Measurements from ENCODE around the gene LLGL2.
A peak's percentile ranks its signal among the peaks of the same experiment; 100 is the strongest.
"Not testable (repeated sequence)": the region's sequence is repeated elsewhere in the genome, so short reads cannot be mapped to it uniquely, and the experiment has no call there.

LLGL2 gene

GRCh38 chr17:75584849-75585175, 59.3 kb downstream of the LLGL2 start:
- no peaks in the 10 kb centered on the region for H3K9me3 ChIP-seq (replicated peaks; ENCODE audit: low read length)
- H3K9ac ChIP-seq (ENCODE audit: low read depth, low read length): no peak overlapping the region
- no peaks in the 10 kb centered on the region for H3K4me1 ChIP-seq (ENCODE audit: control insufficient read depth, insufficient read depth, low read length)
- no peak overlapping the region for H3K4me3 ChIP-seq (ENCODE audit: low read length)
- no peak overlapping the region for H3K4me2 ChIP-seq (ENCODE audit: low read length)
- H3K36me3 ChIP-seq (ENCODE audit: insufficient read depth, low read length): no peaks in the 10 kb centered on the region
- H3K27me3 ChIP-seq (ENCODE audit: control insufficient read depth, insufficient read depth, low read length): peaks cover 25% of the 10 kb centered on the region

DNA sequence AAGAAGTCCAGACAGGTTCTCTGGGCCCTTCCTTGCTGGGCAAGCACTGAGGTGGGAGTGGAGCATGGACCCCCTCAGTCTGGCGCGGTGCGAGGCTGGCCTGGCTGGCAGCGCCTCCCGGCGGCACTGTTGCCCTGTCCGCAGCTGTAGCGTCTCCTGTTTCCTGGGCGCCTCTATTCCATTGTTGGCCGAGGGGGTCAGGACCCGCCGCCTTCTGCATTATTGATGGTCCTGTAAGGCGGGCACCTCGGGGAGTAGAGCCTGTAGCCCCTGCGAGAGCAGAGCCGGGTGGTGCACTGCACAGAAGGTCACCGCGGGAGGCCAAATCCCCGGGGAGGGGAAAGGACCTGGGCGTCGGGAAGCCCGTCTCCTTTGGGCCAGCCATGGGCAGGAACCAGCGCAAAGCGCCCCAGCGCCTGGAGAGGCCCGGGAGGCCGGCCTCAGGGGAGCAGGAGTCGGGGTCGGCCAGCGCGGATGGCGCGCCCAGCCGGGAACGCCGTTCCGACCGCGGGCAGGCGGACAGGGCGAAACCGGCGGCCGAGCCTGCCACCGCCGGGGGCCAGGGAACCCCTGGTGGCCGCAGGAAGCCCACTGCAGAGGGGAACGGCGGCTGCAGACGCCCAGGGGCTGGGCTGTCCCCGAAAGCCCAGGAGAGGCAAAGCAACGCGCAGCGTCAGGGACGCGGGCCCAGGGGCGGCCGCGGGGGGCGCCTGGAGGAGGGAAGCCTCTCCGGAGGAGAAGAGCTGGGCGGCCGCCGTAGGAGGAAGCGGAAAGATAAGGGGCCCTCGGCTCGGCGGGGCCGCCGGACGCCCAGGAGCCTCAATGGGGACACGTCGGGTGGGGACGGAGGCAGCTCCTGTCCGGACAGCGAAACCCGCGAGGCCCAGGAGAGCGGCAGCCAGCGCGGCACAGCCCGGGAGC, 62.4 kb downstream of the LLGL2 start, which contains the start of gene MYO15B:
TSS of gene MYO15B (plus strand) at position 126 of the 921 bp plus-strand sequence. CDS start at position 384, 258 bp downstream.
- Histone ChIP-seq H3K9me3 (replicated peaks; ENCODE audit: low read length) (no peaks in the 10 kb centered on the region), H3K4me3 (ENCODE audit: low read length) (peak within 1 kb of the TSS; percentile 61), H3K9ac (ENCODE audit: low read depth, low read length) (peak within 1 kb of the TSS; percentile 68), H3K36me3 (ENCODE audit: insufficient read depth, low read length) (no peaks in the 10 kb centered on the region), H3K4me1 (ENCODE audit: control insufficient read depth, insufficient read depth, low read length) (no peaks in the 10 kb centered on the region), H3K27me3 (ENCODE audit: control insufficient read depth, insufficient read depth, low read length) (peaks cover 25% of the 10 kb centered on the region), H3K4me2 (ENCODE audit: low read length) (peak within 1 kb of the TSS; percentile 71)

DNA sequence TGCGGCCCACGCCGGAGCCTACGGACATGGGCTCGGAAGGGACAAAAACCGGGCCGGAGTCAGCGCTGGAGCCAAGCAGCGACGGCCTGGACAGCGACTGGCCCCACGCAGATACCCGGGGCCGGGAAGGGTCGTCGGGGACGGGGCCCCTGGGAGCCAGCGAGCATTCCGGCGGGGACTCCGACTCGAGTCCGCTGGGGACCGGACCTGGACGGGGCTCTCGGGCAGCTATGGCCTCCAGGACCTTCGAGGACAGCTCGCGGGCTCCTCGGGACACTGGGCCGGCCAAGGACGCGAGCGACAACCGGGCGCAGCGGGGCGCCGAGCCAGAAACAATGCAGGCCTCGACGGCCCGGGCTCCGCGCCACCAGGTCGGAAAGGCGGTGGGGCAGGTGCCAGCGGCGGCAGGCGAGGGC, 63.1 kb downstream of the LLGL2 start:
- peak overlapping the region; percentile 61 for H3K4me3 ChIP-seq (ENCODE audit: low read length)

GRCh38 chr17:75589012-75589918, 63.8 kb downstream of the LLGL2 start:
- peak overlapping the region; percentile 68 for H3K9ac ChIP-seq (ENCODE audit: low read depth, low read length)
- H3K27me3 ChIP-seq (ENCODE audit: control insufficient read depth, insufficient read depth, low read length): peaks cover 25% of the 10 kb centered on the region

More for the DNA sequence above, 63.1 kb downstream of the LLGL2 start:
- Histone ChIP-seq H3K27me3 (ENCODE audit: control insufficient read depth, insufficient read depth, low read length) (peaks cover 25% of the 10 kb centered on the region), H3K9me3 (replicated peaks; ENCODE audit: low read length) (no peaks in the 10 kb centered on the region), H3K4me1 (ENCODE audit: control insufficient read depth, insufficient read depth, low read length) (no peaks in the 10 kb centered on the region), H3K4me2 (ENCODE audit: low read length) (peak overlapping the region; percentile 71), H3K36me3 (ENCODE audit: insufficient read depth, low read length) (no peaks in the 10 kb centered on the region), H3K9ac (ENCODE audit: low read depth, low read length) (peak overlapping the region; percentile 68)

DNA sequence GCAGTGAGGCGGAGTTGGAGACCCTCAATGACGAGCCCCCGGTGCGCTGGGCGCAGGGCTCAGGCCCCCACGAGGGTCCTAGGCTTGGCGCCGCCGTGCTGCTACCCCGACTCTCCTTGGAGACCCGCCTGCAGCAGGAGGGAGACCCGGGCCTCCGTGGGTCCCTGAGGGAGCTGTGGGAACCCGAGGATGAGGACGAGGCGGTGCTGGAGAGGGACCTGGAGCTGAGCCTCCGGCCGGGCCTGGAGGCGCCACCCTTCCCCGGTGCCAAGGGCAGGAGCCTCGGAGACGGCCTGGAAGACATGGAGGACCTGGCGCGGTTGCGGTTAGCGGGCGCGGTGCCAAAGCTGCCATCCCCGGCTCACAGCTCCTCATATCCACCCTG, 64.4 kb downstream of the LLGL2 start:
- Histone ChIP-seq H3K9ac (ENCODE audit: low read depth, low read length) (no peak overlapping the region), H3K4me1 (ENCODE audit: control insufficient read depth, insufficient read depth, low read length) (no peaks in the 10 kb centered on the region), H3K9me3 (replicated peaks; ENCODE audit: low read length) (no peaks in the 10 kb centered on the region), H3K27me3 (ENCODE audit: control insufficient read depth, insufficient read depth, low read length) (peaks cover 32% of the 10 kb centered on the region), H3K4me2 (ENCODE audit: low read length) (peak overlapping the region; percentile 76), H3K4me3 (ENCODE audit: low read length) (peak overlapping the region; percentile 68), H3K36me3 (ENCODE audit: insufficient read depth, low read length) (no peaks in the 10 kb centered on the region)

More at GRCh38 chr17:75589012-75589918, 63.8 kb downstream of the LLGL2 start:
- H3K4me2 ChIP-seq (ENCODE audit: low read length): peak overlapping the region; percentile 76
- no peaks in the 10 kb centered on the region for H3K9me3 ChIP-seq (replicated peaks; ENCODE audit: low read length)
- no peaks in the 10 kb centered on the region for H3K4me1 ChIP-seq (ENCODE audit: control insufficient read depth, insufficient read depth, low read length)
- peak overlapping the region; percentile 68 for H3K4me3 ChIP-seq (ENCODE audit: low read length)
- H3K36me3 ChIP-seq (ENCODE audit: insufficient read depth, low read length): no peaks in the 10 kb centered on the region

GRCh38 chr17:75590314-75590761, 64.8 kb downstream of the LLGL2 start:
- Histone ChIP-seq H3K9ac (ENCODE audit: low read depth, low read length) (no peak overlapping the region), H3K4me3 (ENCODE audit: low read length) (no peak overlapping the region), H3K4me2 (ENCODE audit: low read length) (no peak overlapping the region), H3K36me3 (ENCODE audit: insufficient read depth, low read length) (no peaks in the 10 kb centered on the region), H3K27me3 (ENCODE audit: control insufficient read depth, insufficient read depth, low read length) (peaks cover 36% of the 10 kb centered on the region), H3K9me3 (replicated peaks; ENCODE audit: low read length) (no peaks in the 10 kb centered on the region), H3K4me1 (ENCODE audit: control insufficient read depth, insufficient read depth, low read length) (no peaks in the 10 kb centered on the region)

DNA sequence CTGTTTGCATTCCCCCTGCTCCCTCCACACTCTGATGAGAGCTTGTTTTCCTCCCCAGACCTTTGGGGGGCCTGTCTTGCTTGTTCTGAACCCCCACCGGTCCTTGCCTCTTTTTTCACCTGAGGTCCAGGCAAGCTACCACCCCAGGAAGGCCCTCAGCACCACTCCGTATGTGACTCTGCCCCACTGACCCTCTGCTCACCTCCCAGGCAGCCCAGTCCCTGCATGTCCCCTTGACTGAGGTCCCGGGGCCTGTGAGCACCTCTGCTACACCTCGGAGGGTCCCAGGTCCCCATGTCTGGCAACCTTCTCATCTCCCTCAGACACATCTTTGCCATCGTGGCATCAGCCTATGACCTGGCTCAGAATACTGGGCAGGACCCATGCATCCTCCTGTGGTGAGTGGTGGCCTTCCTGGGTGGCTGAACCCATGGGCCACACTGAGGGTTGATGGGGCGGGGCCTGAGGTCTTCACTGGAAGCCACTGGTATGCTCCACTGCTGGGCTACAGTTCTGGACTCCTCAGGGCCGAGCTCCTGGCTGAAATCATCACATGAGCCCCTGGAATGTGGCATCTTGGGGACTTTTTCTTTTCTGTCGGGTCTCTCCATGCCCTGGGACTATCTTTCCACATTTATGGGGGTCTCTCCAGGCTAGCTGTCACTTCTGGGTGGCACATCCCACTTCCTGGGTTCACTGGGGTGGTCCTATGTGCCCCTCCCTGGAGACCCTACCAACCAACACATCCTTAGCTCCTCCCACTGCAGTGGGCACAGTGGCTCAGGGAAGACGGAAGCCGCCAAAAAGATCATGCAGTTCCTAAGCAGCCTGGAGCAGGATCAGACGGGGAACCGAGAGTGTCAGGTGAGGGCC, 65.6 kb downstream of the LLGL2 start:
- H3K9ac ChIP-seq (ENCODE audit: low read depth, low read length): no peak overlapping the region
- H3K4me2 ChIP-seq (ENCODE audit: low read length): no peak overlapping the region
- H3K4me1 ChIP-seq (ENCODE audit: control insufficient read depth, insufficient read depth, low read length): no peaks in the 10 kb centered on the region
- peaks cover 37% of the 10 kb centered on the region for H3K27me3 ChIP-seq (ENCODE audit: control insufficient read depth, insufficient read depth, low read length)
- H3K9me3 ChIP-seq (replicated peaks; ENCODE audit: low read length): no peaks in the 10 kb centered on the region
- H3K36me3 ChIP-seq (ENCODE audit: insufficient read depth, low read length): no peaks in the 10 kb centered on the region
- H3K4me3 ChIP-seq (ENCODE audit: low read length): no peak overlapping the region

- Histone ChIP-seq H3K9me3 (replicated peaks; ENCODE audit: low read length) (no peaks in the 10 kb centered on the region), H3K36me3 (ENCODE audit: insufficient read depth, low read length) (no peaks in the 10 kb centered on the region), H3K4me1 (ENCODE audit: control insufficient read depth, insufficient read depth, low read length) (no peaks in the 10 kb centered on the region), H3K4me3 (ENCODE audit: low read length) (no peak overlapping the region), H3K27me3 (ENCODE audit: control insufficient read depth, insufficient read depth, low read length) (peaks cover 44% of the 10 kb centered on the region), H3K9ac (ENCODE audit: low read depth, low read length) (no peak overlapping the region), H3K4me2 (ENCODE audit: low read length) (no peak overlapping the region)
Measured at GRCh38 chr17:75591722-75592302, 66.3 kb downstream of the LLGL2 start.

- Histone ChIP-seq H3K27me3 (ENCODE audit: control insufficient read depth, insufficient read depth, low read length) (peaks cover 41% of the 10 kb centered on the region), H3K9me3 (replicated peaks; ENCODE audit: low read length) (no peaks in the 10 kb centered on the region), H3K36me3 (ENCODE audit: insufficient read depth, low read length) (no peaks in the 10 kb centered on the region), H3K9ac (ENCODE audit: low read depth, low read length) (no peak overlapping the region), H3K4me3 (ENCODE audit: low read length) (no peak overlapping the region), H3K4me1 (ENCODE audit: control insufficient read depth, insufficient read depth, low read length) (no peaks in the 10 kb centered on the region), H3K4me2 (ENCODE audit: low read length) (no peak overlapping the region)
Measured at GRCh38 chr17:75592348-75593020, 67.0 kb downstream of the LLGL2 start.

- H3K4me2 ChIP-seq (ENCODE audit: low read length); H3K9me3 ChIP-seq (replicated peaks; ENCODE audit: low read length); H3K36me3 ChIP-seq (ENCODE audit: insufficient read depth, low read length); H3K9ac ChIP-seq (ENCODE audit: low read depth, low read length); H3K4me3 ChIP-seq (ENCODE audit: low read length); H3K4me1 ChIP-seq (ENCODE audit: control insufficient read depth, insufficient read depth, low read length): not testable (repeated sequence)
- H3K27me3 ChIP-seq (ENCODE audit: control insufficient read depth, insufficient read depth, low read length): peaks cover 33% of the 10 kb centered on the region
Measured at GRCh38 chr17:75593430-75593829, 67.9 kb downstream of the LLGL2 start.

Measured in skeletal muscle satellite cell (primary cell).